ENCODE data around the gene HYAL3. TPM values are rescaled to one million over a fixed set of nuclear protein-coding genes. Genes with fewer than 3 reads are reported as not detected.

HYAL3 gene
- total RNA-seq, 6 experiments from 2014 or later, result 4.7 to 8.3 (median 5.8) TPM

DNA sequence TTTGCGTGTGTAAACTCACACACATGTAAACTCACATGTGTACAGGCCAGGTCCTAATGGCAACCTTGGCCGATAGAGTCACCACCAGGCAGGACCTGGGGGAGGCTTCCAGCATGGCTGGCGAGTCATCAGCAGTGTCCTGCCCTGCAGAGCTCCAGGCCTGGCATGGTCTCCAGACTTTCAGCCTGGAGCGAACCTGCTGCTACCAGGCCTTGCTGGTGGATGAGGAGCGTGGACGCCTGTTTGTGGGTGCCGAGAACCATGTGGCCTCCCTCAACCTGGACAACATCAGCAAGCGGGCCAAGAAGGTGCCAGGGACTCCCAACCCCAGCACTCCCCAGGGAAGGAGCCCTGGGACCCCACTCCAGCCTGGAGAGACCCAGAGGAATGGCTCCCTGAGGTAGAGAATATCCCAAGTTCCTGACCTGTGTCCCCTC is 29.2 kb downstream of the HYAL3 start:
- peak; percentile 63 for DNase-seq
- Mint-ChIP-seq H3K4me1 (ENCODE audit: low read depth) (peaks cover 69% of the 10 kb centered on the region), H3K4me3 (peak overlapping the region; percentile 85), H3K27me3 (ENCODE audit: insufficient read depth) (peaks cover 10% of the 10 kb centered on the region), H3K36me3 (ENCODE audit: low read depth) (no peaks in the 10 kb centered on the region), H3K27ac (peak overlapping the region; percentile 84), H3K9me3 (no peaks in the 10 kb centered on the region)
- TF ChIP-seq CTCF (IDR thresholded peaks at IDR 0.05), result no peak

DNA sequence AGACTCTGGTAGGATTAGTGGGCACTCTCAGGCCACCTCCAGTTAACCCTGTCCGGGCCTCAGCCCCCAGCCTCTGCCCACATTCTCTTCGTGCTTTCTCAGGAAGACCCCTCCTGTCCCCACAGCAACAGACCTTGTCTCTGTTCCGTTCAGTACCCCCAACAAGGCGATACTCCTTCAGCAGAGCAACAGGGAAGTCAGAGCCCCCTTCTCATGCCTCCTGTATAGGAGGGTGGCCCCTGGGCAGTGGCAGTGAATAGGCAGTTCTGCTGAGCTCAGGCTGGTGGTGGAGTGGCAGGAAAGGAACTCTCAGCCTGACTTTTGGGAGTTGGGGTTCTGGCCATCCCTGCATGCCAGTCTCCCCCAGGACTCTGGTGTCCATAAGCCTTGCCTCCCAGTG is 29.7 kb downstream of the HYAL3 start:
- no peaks in the 10 kb centered on the region for H3K36me3 Mint-ChIP-seq (ENCODE audit: low read depth)
- peak overlapping the region; percentile 85 for H3K4me3 Mint-ChIP-seq
- peaks cover 73% of the 10 kb centered on the region for H3K4me1 Mint-ChIP-seq (ENCODE audit: low read depth)
- no peaks in the 10 kb centered on the region for H3K9me3 Mint-ChIP-seq
- TF ChIP-seq CTCF (IDR thresholded peaks at IDR 0.05), result no peak
- peak overlapping the region; percentile 84 for H3K27ac Mint-ChIP-seq
- peaks cover 10% of the 10 kb centered on the region for H3K27me3 Mint-ChIP-seq (ENCODE audit: insufficient read depth)
- DNase-seq, result no peak

DNA sequence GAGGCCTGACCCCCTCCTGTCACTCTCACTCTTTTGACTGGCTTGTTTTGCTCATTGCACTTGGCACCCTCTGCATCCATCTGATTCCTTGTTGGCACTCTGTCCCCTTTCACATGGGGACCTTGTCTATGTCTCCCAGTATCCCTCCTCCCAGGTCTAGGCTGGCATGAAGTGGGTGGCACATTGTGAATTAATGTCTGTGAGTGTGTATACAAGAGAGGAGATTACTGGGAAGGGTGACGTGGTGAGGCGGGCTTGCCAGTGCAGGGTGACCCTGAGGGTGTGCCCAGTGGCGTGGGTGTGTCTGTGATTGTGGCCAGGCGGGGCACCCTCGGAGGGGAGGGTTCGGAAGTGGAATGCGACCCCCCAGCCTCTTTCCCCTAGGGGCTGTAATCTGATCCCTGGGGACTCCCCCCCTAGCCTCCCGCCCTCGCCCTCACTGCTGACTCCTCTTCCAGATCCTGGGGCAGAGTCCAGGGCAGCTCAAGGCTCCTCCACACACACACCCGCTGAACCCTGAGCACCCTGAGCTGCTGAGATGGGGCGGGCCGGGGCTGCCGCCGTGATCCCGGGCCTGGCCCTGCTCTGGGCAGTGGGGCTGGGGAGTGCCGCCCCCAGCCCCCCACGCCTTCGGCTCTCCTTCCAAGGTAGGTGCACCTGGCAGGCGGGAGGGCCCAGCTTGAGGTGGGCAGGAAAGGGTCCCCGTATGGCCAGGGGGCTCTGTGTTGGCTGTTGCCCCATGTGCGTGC is 30.3 kb downstream of the HYAL3 start, which contains the start of gene SEMA3B:
Gene SEMA3B (plus strand): TSS at position 445 of the 749 bp plus-strand sequence. CDS start 94 bp downstream, at position 539.
- H3K27me3 Mint-ChIP-seq (ENCODE audit: insufficient read depth), result peaks cover 10% of the 10 kb centered on the region
- DNase-seq, result peak; percentile 64
- H3K36me3 Mint-ChIP-seq (ENCODE audit: low read depth), result no peaks in the 10 kb centered on the region
- no peak for TF ChIP-seq CTCF (IDR thresholded peaks at IDR 0.05)
- no peaks in the 10 kb centered on the region for H3K9me3 Mint-ChIP-seq
- peak within 1 kb of the TSS; percentile 84 for H3K27ac Mint-ChIP-seq
- peak within 1 kb of the TSS; percentile 85 for H3K4me3 Mint-ChIP-seq
- H3K4me1 Mint-ChIP-seq (ENCODE audit: low read depth), result peaks cover 73% of the 10 kb centered on the region

- Mint-ChIP-seq H3K4me1 (ENCODE audit: low read depth) (peaks cover 79% of the 10 kb centered on the region), H3K4me3 (peak overlapping the region; percentile 39), H3K36me3 (ENCODE audit: low read depth) (no peaks in the 10 kb centered on the region), H3K27ac (peak overlapping the region; percentile 84), H3K9me3 (no peaks in the 10 kb centered on the region), H3K27me3 (ENCODE audit: insufficient read depth) (peaks cover 10% of the 10 kb centered on the region)
- DNase-seq, result no peak
- no peak for TF ChIP-seq CTCF (IDR thresholded peaks at IDR 0.05)
These were observed 30.9 kb downstream of the HYAL3 start for GRCh38 chr3:50268276-50268675.

- Mint-ChIP-seq H3K36me3 (ENCODE audit: low read depth) (no peaks in the 10 kb centered on the region), H3K9me3 (no peaks in the 10 kb centered on the region), H3K4me3 (peak overlapping the region; percentile 65), H3K27ac (peak overlapping the region; percentile 46; the same call in 1 of the 2 replicates), H3K4me1 (ENCODE audit: low read depth) (peaks cover 78% of the 10 kb centered on the region), H3K27me3 (ENCODE audit: insufficient read depth) (peaks cover 10% of the 10 kb centered on the region)
- TF ChIP-seq CTCF (IDR thresholded peaks at IDR 0.05), result no peak
- DNase-seq, result no peak
These were observed 31.8 kb downstream of the HYAL3 start for GRCh38 chr3:50267280-50267913.

All from HFFc6 (cell line).